Glomerular endothelial cell (primary cell): Measurements from ENCODE around the gene CLDN2. TPM values are rescaled to one million over a fixed set of nuclear protein-coding genes. Genes with fewer than 3 reads are reported as not detected.
"Not testable (repeated sequence)": the region's sequence is repeated elsewhere in the genome, so short reads cannot be mapped to it uniquely, and the experiment has no call there.

ENCODE experiments used
- DNase-seq: peaks from one replicate; pipeline ENCODE4 v3.0.0-alpha.2; 2011; ENCODE audit warnings: low read depth, low spot score; ENCODE audit errors: extremely low read depth
- total RNA-seq: library from RNA; depleted of rRNA; stranded (reverse); fragments of >200 nt; gene quantifications from 2 replicates; pipeline ENCODE4 v1.2.3, GENCODE V29; 2015

The CLDN2 gene
- total RNA-seq: 0.87 TPM in 1 of 2 replicates, not detected in the other

DNA sequence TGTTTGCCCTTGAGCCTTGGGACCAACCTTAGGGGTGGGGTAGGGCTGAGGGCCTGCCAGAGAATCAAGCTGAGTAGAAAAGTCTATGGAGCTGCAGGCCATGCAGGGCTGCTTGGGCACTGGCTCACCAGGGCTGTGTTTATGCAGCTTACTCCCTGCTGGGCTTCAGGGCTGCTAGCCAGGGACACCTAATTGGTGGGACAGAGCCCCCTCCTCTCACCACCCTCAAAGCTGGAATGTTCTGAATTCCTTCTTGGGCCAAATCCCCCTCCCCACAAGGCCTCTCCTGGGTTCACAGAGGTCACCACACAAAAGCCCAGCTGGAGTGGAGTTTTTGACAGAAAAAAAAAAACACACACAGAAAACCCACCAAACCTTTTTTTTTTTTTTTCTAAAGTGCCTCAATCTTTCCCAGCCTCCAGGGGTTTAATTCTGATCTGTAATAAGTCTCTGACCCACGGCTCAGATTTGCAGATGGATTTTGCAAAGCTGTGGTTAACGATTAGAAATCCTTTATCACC lies at the start of gene CLDN2:
Gene CLDN2, plus strand, starts transcription at position 471 of the 521 bp plus-strand sequence. CDS start 7,827 bp downstream, outside the sequence.
- DNase-seq: no peak

DNA sequence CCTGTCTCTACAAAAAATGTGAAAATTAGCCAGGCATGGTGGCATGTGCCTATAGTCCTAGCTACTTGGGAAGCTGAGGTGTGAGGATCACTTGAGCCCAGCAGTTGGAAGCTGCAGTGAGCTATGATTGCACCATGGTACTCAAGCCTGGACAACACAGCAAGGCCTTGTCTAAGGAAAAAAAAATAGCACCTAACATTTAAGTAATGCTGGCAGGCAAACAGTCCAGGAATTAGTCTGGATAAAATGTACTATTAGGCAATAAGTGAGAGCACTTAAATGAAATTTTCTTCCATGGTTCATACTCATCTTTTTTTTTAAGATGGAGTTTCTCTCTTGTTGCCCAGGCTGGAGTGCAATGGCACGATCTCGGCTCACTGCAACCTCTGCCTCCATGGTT lies 47.4 kb upstream of the CLDN2 start:
- DNase-seq: not testable (repeated sequence)

DNA sequence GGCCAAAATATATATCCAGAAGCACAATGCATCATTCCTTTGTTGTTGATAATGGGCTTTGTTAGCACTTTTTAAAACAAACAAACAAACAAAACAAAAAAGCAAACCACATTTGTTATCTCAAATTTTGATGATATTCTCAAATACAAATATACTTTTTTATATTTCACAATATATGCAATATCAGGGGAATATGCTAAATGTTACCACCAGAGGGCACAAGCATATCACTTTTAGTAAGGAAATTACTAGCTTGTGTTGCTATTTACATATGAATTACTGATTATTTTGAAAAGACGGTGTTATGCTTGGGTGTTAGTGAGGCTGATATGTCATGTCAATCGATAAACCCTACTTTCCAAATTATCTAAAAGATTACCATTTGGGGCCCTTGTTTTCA lies 46.1 kb upstream of the CLDN2 start:
- DNase-seq: no peak

- DNase-seq: no peak
Measured at GRCh38 chrX:106875151-106875550, 45.1 kb upstream of the CLDN2 start.

- no peak for DNase-seq
Measured at GRCh38 chrX:106889468-106889867, 30.7 kb upstream of the CLDN2 start.

DNA sequence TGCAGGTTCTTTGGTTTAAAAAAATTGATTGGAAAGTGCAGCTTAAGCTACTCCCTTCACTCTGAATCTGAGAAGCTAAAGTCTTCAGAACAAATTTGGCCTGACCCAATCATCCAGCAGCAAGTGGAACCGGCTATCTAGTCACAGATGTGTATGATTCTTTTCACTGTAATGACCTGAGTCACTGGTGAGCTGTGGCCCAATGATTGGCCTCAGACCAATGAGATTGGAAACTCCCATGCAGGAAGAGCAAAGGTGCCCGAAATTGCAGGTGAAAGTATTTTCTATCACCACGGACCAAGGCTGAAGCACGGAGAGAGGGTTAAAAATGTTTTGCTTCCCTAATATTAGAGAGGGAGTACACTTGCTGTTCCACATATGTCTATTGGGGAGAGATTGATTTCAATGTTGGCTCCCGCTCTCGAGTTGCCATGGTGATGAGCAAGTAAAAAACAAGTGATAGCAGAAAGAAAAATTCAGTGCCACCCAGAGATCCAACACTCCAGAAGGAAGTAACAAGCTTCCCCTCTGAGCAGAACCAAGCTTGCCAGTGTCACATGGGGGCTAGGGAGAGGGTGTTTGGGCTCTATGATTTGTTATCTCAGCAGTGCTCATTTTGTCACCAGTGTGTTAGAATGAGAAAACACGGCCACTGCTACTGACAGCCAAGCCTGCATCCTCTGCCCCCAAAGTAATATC lies 28.3 kb upstream of the CLDN2 start:
- DNase-seq: no peak

DNA sequence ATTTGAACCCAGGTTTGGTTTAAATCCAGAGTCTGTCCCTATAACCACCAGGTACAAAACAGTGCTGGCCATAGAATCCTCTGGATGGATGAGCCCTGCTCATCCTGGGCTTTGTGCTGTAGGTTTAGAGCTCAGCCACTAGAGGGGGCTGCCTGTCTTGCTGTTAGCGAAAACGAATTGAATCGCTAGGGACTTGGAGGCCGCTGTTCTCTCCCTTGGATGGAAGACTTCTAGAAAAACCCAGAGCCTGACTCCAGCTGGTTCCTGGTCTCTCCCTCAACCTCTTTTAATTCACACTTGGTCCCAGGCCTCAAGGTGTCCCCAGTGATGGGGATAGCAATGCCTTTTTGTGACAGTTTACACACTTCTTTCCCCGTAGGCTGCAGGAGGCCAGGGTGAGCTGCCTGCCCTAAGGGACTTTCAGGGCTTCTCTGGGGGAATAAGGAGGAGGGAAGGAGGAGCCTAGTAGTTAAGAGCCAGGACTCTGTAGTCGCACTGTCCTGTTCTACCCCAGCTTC lies 25.8 kb upstream of the CLDN2 start:
- DNase-seq: no peak

- no peak for DNase-seq
Measured at GRCh38 chrX:106894978-106895452, 25.2 kb upstream of the CLDN2 start.

GRCh38 chrX:106897259-106897658 lies 22.9 kb upstream of the CLDN2 start:
- no peak for DNase-seq

DNA sequence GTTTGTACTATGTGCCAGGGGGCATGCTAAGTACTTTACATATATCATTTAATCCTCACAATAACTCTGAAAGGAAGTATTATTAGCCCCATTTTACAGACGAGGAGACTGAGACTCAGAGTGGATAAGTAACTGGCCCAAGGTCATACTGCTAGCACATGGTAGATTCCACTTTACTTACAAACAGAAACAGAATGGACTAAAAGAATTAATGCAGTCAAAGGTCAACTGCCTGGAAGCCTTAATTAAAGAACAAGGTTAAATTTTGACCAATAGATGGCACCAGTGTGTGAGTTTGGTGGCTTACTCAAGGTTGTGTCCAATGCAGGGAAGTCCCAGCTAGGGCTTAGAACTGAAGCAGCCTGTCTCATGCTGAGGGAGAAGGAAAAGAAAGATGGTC lies 21.7 kb upstream of the CLDN2 start:
- DNase-seq: no peak

- DNase-seq: no peak
Measured at GRCh38 chrX:106899276-106899675, 20.9 kb upstream of the CLDN2 start.

- no peak for DNase-seq
Measured at GRCh38 chrX:106899841-106900240, 20.4 kb upstream of the CLDN2 start.

DNA sequence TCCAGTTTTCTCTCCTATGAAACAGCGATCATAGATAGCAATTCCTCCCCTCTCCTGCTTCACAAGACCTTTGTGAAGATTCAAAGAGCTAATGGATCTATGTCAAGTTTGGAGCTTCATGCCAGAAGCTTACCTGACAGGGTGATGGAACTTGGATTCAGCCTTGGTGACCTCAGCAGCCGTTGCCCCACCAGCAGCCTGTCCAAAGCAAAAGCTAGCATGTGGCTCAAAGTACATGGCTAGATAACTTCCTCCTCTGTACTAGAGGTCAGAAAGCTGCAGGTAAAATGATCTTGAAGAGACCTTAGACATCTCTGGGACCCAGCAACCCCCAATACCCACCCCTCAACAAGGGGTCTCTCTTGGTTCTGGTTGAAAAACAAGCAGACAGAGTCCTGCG lies 18.9 kb upstream of the CLDN2 start:
- no peak for DNase-seq

DNA sequence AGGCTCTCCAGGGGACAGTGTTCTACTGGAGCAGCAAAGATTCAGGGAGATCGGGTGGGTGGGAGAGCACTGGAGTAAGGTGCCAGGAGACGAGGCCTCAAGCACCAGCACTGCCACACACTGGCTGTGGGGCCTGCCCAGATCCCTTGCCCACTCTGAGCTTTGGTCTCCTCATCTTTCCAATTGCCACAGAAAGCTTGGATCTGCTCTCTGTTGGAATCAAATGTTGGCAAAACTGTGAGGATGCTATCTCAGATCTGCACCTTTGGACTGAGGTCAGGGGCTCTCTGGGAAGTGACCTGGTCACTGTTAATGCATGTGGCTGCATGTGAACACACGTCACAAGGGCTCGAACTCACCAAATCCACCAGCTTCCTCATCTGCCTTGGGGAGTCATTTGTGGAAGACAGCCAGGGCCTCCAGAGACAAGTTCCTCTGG lies 18.4 kb upstream of the CLDN2 start:
- no peak for DNase-seq

GRCh38 chrX:106902684-106903083 lies 17.5 kb upstream of the CLDN2 start:
- DNase-seq: no peak

DNA sequence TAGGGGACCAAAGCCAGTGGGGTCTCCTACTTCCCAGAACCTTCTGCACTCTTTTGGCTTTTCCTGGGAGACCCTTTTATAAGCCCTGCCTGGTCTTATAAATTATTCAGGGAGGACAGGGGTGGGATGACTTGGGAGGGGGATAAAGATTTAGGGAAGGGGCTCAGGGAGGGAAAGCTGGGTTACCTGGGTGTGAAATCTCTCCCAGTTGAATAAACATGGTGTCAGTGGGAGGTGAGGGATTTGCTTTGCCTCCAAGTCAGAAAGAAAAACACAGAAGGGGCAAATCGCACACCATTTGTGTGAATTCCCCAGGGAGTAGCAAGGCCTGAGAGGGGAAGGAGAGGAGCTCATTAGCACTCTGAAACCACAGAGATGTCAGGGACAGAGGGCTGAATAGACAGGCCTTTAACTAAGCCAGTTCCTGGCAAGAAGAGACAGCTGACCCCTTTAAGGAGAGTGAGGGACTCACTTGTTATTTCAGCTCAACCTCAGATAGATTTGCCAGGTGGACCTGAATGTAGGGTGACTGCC lies 16.8 kb upstream of the CLDN2 start, which contains the start of gene RIPPLY1:
Gene RIPPLY1, minus strand, starts transcription at position 51 of the 534 bp plus-strand sequence. CDS start 54 bp downstream, outside the sequence.
- no peak for DNase-seq

GRCh38 chrX:106903856-106904528 lies 16.2 kb upstream of the CLDN2 start:
- DNase-seq: no peak

- DNase-seq: no peak
Measured at GRCh38 chrX:106905064-106905708, 15.0 kb upstream of the CLDN2 start.

- no peak for DNase-seq
Measured at GRCh38 chrX:106906361-106906760, 13.8 kb upstream of the CLDN2 start.

GRCh38 chrX:106912864-106913263 lies 7.3 kb upstream of the CLDN2 start:
- DNase-seq: no peak
